Glutamatergic neuron (in vitro differentiated cells): Measurements from ENCODE around the gene TAF11L12. TPM values are rescaled to one million over a fixed set of nuclear protein-coding genes. Genes with fewer than 3 reads are reported as not detected.
"Not testable (repeated sequence)": the region's sequence is repeated elsewhere in the genome, so short reads cannot be mapped to it uniquely, and the experiment has no call there.

Source experiments
- DNase-seq: peaks from one replicate; pipeline ENCODE4 v3.0.0; 2022
- H3K27ac Mint-ChIP-seq: one replicate; pipeline ENCODE4 v1.8.0; 2020; ENCODE audit warnings: mild to moderate bottlenecking, mixed read lengths, inconsistent platforms; ENCODE audit not compliant: unreplicated experiment
- H3K27me3 Mint-ChIP-seq: one replicate; pipeline ENCODE4 v1.8.0; 2020; ENCODE audit warnings: mild to moderate bottlenecking, moderate library complexity, mixed read lengths, inconsistent platforms; ENCODE audit not compliant: unreplicated experiment
- H3K36me3 Mint-ChIP-seq: one replicate; pipeline ENCODE4 v1.8.0; 2020; ENCODE audit warnings: mild to moderate bottlenecking, mixed read lengths, inconsistent platforms; ENCODE audit not compliant: unreplicated experiment
- H3K4me1 Mint-ChIP-seq: one replicate; pipeline ENCODE4 v1.8.0; 2020; ENCODE audit warnings: mild to moderate bottlenecking, low read depth, mixed read lengths, inconsistent platforms; ENCODE audit not compliant: unreplicated experiment
- H3K4me3 Mint-ChIP-seq: one replicate; pipeline ENCODE4 v1.8.0; 2020; ENCODE audit warnings: mild to moderate bottlenecking, mixed read lengths, inconsistent platforms; ENCODE audit not compliant: unreplicated experiment
- H3K9me3 Mint-ChIP-seq: one replicate; pipeline ENCODE4 v1.8.0; 2020; ENCODE audit warnings: mild to moderate bottlenecking, moderate library complexity, mixed read lengths, inconsistent platforms; ENCODE audit not compliant: unreplicated experiment
- CTCF ChIP-seq: fragments of 200-600 bp; sonication (generic); IDR thresholded peaks from one replicate; pipeline ENCODE4 v1.5.0; 2021; ENCODE audit not compliant: partially characterized antibody, unreplicated experiment
- total RNA-seq: library from RNA; stranded (reverse); fragmentation: NEBNext Ultra II Directional; extraction: Animal tissue kit (Norgen Biotek cat#: 25700); gene quantifications from one replicate; pipeline ENCODE4 v1.2.1, GENCODE V29; 2021; ENCODE audit not compliant: unreplicated experiment

The TAF11L12 gene
- total RNA-seq, 1 donor from 2014 or later = 2.4 TPM

GRCh38 chr5:17634160-17634559 lies 24.0 kb downstream of the TAF11L12 start, which contains the start of gene TAF11L14:
TSS of gene TAF11L14 (plus strand) at chr5:17634460.
- Mint-ChIP-seq H3K4me3 (no peak within 1 kb of the TSS), H3K9me3 (no peaks in the 10 kb centered on the region), H3K4me1 (no peaks in the 10 kb centered on the region), H3K36me3 (no peaks in the 10 kb centered on the region), H3K27ac (no peak within 1 kb of the TSS), H3K27me3 (peaks cover 3% of the 10 kb centered on the region)
- DNase-seq = no peak
- TF ChIP-seq CTCF = no peak

GRCh38 chr5:17649232-17649631 lies 39.0 kb downstream of the TAF11L12 start:
- H3K27ac Mint-ChIP-seq, H3K4me1 Mint-ChIP-seq, H3K27me3 Mint-ChIP-seq, H3K4me3 Mint-ChIP-seq, DNase-seq, H3K9me3 Mint-ChIP-seq: not testable (repeated sequence)
- peaks cover 18% of the 10 kb centered on the region for H3K36me3 Mint-ChIP-seq

GRCh38 chr5:17655201-17655759 lies 45.1 kb downstream of the TAF11L12 start:
- H3K4me3 Mint-ChIP-seq, H3K27me3 Mint-ChIP-seq, H3K27ac Mint-ChIP-seq, DNase-seq, H3K4me1 Mint-ChIP-seq, H3K9me3 Mint-ChIP-seq, H3K36me3 Mint-ChIP-seq: not testable (repeated sequence)

- H3K9me3 Mint-ChIP-seq = peaks cover 6% of the 10 kb centered on the region
- H3K27me3 Mint-ChIP-seq = peaks cover 7% of the 10 kb centered on the region
- DNase-seq = no peak
- H3K36me3 Mint-ChIP-seq = peaks cover 4% of the 10 kb centered on the region
- H3K4me3 Mint-ChIP-seq = no peak overlapping the region
- H3K27ac Mint-ChIP-seq = no peak overlapping the region
- H3K4me1 Mint-ChIP-seq = no peaks in the 10 kb centered on the region
- no peak for TF ChIP-seq CTCF
Observed at GRCh38 chr5:17655921-17656320, 45.7 kb downstream of the TAF11L12 start.

Other genes with a start within 250 kb of the TAF11L12 start
- gene TAF11L2, start 112.2 kb upstream of the TAF11L12 start, total RNA-seq = not detected
- gene TAF11L3, start 92.0 kb upstream of the TAF11L12 start, total RNA-seq = not detected
- not detected for gene TAF11L4, start 88.6 kb upstream of the TAF11L12 start, total RNA-seq
- gene TAF11L5, start 85.2 kb upstream of the TAF11L12 start, total RNA-seq = 0.83 TPM
- not detected for gene TAF11L6, start 81.7 kb upstream of the TAF11L12 start, total RNA-seq
- 0.83 TPM for gene TAF11L7, start 24.6 kb upstream of the TAF11L12 start, total RNA-seq
- not detected for gene TAF11L8, start 19.4 kb upstream of the TAF11L12 start, total RNA-seq
- gene TAF11L9, start 16.0 kb upstream of the TAF11L12 start, total RNA-seq = 0.83 TPM
- 0.83 TPM for gene TAF11L10, start 12.6 kb upstream of the TAF11L12 start, total RNA-seq
- 3.7 TPM for gene TAF11L11, start 6.2 kb upstream of the TAF11L12 start, total RNA-seq
- gene TAF11L13, start 21.7 kb downstream of the TAF11L12 start, total RNA-seq = 1.3 TPM
- gene TAF11L14, start 24.1 kb downstream of the TAF11L12 start, total RNA-seq = not detected